H1 (cell line): ENCODE results near the gene KLHL28. TPM values are rescaled to one million over a fixed set of nuclear protein-coding genes. Genes with fewer than 3 reads are reported as not detected.

ENCODE experiments used
- CTCF ChIA-PET: fragments of 300-600 bp; sonication (Branson Sonifier 250); formaldehyde crosslinking; loops from one replicate; lab custom pipeline; 2021; ENCODE audit not compliant: partially characterized antibody; lab: Charles Lee
- POLR2A ChIA-PET: fragments of 300-600 bp; sonication (Branson Sonifier 250); formaldehyde crosslinking; loops from one replicate; lab custom pipeline; 2021; ENCODE audit warnings: inconsistent platforms; ENCODE audit not compliant: partially characterized antibody; lab: Charles Lee
- DNase-seq, 2 experiments: peaks; one replicate each; pipeline versions ENCODE4 v3.0.0 to v3.0.0-alpha.2; 2010 to 2022; ENCODE audit warnings: low spot score in 2 of 2, low read depth in 1 of 2, mixed read lengths in 1 of 2
- FAIRE-seq: peaks from 2 replicates; lab custom pipeline; 2011; peaks lifted over from hg19 to GRCh38; lab: Jason Lieb, UNC
- H2AFZ ChIP-seq: 2 replicates; pipeline ENCODE4 v1.8.1; 2012; ENCODE audit warnings: low read length, inconsistent platforms
- H2AK5ac ChIP-seq: 2 replicates; pipeline ENCODE4 v1.6.1; 2013; ENCODE audit warnings: low read depth, low read length
- H2BK120ac ChIP-seq: replicated peaks from 2 replicates; pipeline ENCODE3; 2013; ENCODE audit warnings: low read depth, low read length, inconsistent platforms
- H2BK12ac ChIP-seq: 2 replicates; pipeline ENCODE4 v1.6.1; 2013; ENCODE audit warnings: low read depth, low read length
- H2BK15ac ChIP-seq: 2 replicates; pipeline ENCODE4 v1.6.1; 2013; ENCODE audit warnings: low read length
- H2BK20ac ChIP-seq: 2 replicates; pipeline ENCODE4 v1.6.1; 2013; ENCODE audit warnings: low read length
- H2BK5ac ChIP-seq: 2 replicates; pipeline ENCODE4 v1.6.1; 2013; ENCODE audit warnings: low read depth, low read length
- H3K14ac ChIP-seq: 2 replicates; pipeline ENCODE4 v1.6.1; 2013; ENCODE audit warnings: inconsistent platforms; ENCODE audit not compliant: insufficient read length
- H3K18ac ChIP-seq: 2 replicates; pipeline ENCODE4 v1.6.1; 2013; ENCODE audit warnings: low read length; ENCODE audit errors: extremely low read depth
- H3K23ac ChIP-seq: 2 replicates; pipeline ENCODE4 v1.6.1; 2013; ENCODE audit warnings: inconsistent platforms; ENCODE audit not compliant: insufficient read length
- H3K23me2 ChIP-seq: 2 replicates; pipeline ENCODE4 v1.6.1; 2013; ENCODE audit warnings: low read depth, low read length
- H3K27ac ChIP-seq: 2 replicates; pipeline ENCODE4 v1.6.1; 2011; ENCODE audit warnings: low read depth, low read length, inconsistent platforms
- H3K27me3 ChIP-seq, 4 experiments: replicated peaks in 1 of 4; 1 replicate in 1 of 4; 2 replicates in 3 of 4; pipeline versions ENCODE4 v1.6.1 to v1.8.1; 2011 to 2013; ENCODE audit warnings: low read length in 3 of 4, mild to moderate bottlenecking in 3 of 4, inconsistent platforms in 2 of 4, mixed read lengths in 2 of 4, moderate library complexity in 1 of 4; ENCODE audit not compliant: control insufficient read depth in 3 of 4, insufficient read depth in 3 of 4; ENCODE audit errors: extremely low read depth in 1 of 4
- H3K36me3 ChIP-seq, 4 experiments: 2 replicates each; pipeline versions ENCODE4 v1.6.1 to v1.8.1; 2011 to 2013; ENCODE audit warnings: mild to moderate bottlenecking in 4 of 4, low read length in 3 of 4, moderate library complexity in 2 of 4, control low read depth in 1 of 4, inconsistent platforms in 1 of 4; ENCODE audit not compliant: insufficient read depth in 4 of 4, control insufficient read depth in 2 of 4
- H3K4ac ChIP-seq: replicated peaks from 2 replicates; pipeline ENCODE3; 2013; ENCODE audit warnings: low read length, low read depth, mixed read lengths, inconsistent platforms; ENCODE audit not compliant: insufficient read length
- H3K4me1 ChIP-seq, 4 experiments: replicated peaks in 1 of 4; 1 replicate in 1 of 4; 2 replicates in 3 of 4; pipeline versions ENCODE4 v1.6.1 to v1.8.1; 2011 to 2013; ENCODE audit warnings: low read length in 3 of 4, inconsistent platforms in 2 of 4, mixed read lengths in 1 of 4; ENCODE audit not compliant: insufficient read depth in 4 of 4, control insufficient read depth in 3 of 4
- H3K4me2 ChIP-seq, 2 experiments: 2 replicates each; pipeline versions ENCODE4 v1.6.1 to v1.8.1; 2011 to 2013; ENCODE audit warnings: low read depth in 2 of 2, low read length in 2 of 2, control low read depth in 1 of 2, inconsistent platforms in 1 of 2, mild to moderate bottlenecking in 1 of 2; ENCODE audit not compliant: insufficient read depth in 1 of 2
- H3K4me3 ChIP-seq, 4 experiments: fragments of 200-600, 300-600 bp in 1 of 4; sonication (generic), shearing (Covaris generic), sonication (Bioruptor Twin) in 1 of 4; 2 replicates each; pipeline versions ENCODE4 v1.5.1 to v1.8.1; 2011 to 2016; ENCODE audit warnings: low read length in 4 of 4, low read depth in 3 of 4, control low read depth in 2 of 4, inconsistent platforms in 2 of 4, mild to moderate bottlenecking in 2 of 4, mixed read lengths in 1 of 4, moderate library complexity in 1 of 4; ENCODE audit not compliant: insufficient read depth in 2 of 4; ENCODE audit errors: extremely low read depth in 1 of 4
- H3K56ac ChIP-seq: replicated peaks from 2 replicates; pipeline ENCODE3; 2013; ENCODE audit warnings: low read depth, mild to moderate bottlenecking, mixed read lengths, low read length, inconsistent platforms; ENCODE audit not compliant: insufficient read length
- H3K79me1 ChIP-seq: 2 replicates; pipeline ENCODE4 v1.6.1; 2013; ENCODE audit warnings: low read depth, low read length, control low read depth
- H3K79me2 ChIP-seq, 2 experiments: 2 replicates each; pipeline versions ENCODE4 v1.6.1 to v1.8.1; 2012 to 2013; ENCODE audit warnings: low read length in 2 of 2, mild to moderate bottlenecking in 2 of 2, inconsistent platforms in 1 of 2; ENCODE audit not compliant: insufficient read depth in 2 of 2, control insufficient read depth in 1 of 2
- H3K9ac ChIP-seq, 4 experiments: replicated peaks in 1 of 4; 1 replicate in 1 of 4; 2 replicates in 3 of 4; pipeline versions ENCODE4 v1.6.1 to v1.8.1; 2011 to 2013; ENCODE audit warnings: low read depth in 3 of 4, low read length in 3 of 4, control low read depth in 2 of 4, mild to moderate bottlenecking in 2 of 4, moderate library complexity in 2 of 4, inconsistent platforms in 1 of 4; ENCODE audit errors: extremely low read depth in 1 of 4
- H3K9me3 ChIP-seq, 2 experiments: 2 replicates each; pipeline versions ENCODE4 v1.6.1 to v1.8.1; 2012 to 2013; ENCODE audit warnings: mild to moderate bottlenecking in 2 of 2, moderate library complexity in 2 of 2, control low read depth in 1 of 2, inconsistent platforms in 1 of 2, low read depth in 1 of 2, low read length in 1 of 2, mixed read lengths in 1 of 2; ENCODE audit not compliant: insufficient read depth in 2 of 2
- H4K20me1 ChIP-seq, 2 experiments: replicated peaks in 1 of 2; 2 replicates each; pipeline versions ENCODE3 to v1.8.1; 2011 to 2013; ENCODE audit warnings: inconsistent platforms in 2 of 2, low read length in 2 of 2, mild to moderate bottlenecking in 1 of 2; ENCODE audit not compliant: insufficient read depth in 2 of 2, control insufficient read depth in 1 of 2
- H4K5ac ChIP-seq: 2 replicates; pipeline ENCODE4 v1.6.1; 2013; ENCODE audit warnings: low read length, low read depth, mixed read lengths, inconsistent platforms; ENCODE audit not compliant: insufficient read length
- H4K8ac ChIP-seq: 2 replicates; pipeline ENCODE4 v1.8.0; 2013; ENCODE audit warnings: mild to moderate bottlenecking, moderate library complexity, low read length, inconsistent platforms; ENCODE audit not compliant: insufficient read depth; ENCODE audit errors: extremely low read depth
- H4K91ac ChIP-seq: replicated peaks from 2 replicates; pipeline ENCODE3; 2013; ENCODE audit warnings: low read length, mixed read lengths, inconsistent platforms; ENCODE audit not compliant: insufficient read length
- ASH2L ChIP-seq: fragments of 200-600, 300-600 bp; sonication (generic); IDR thresholded peaks from one replicate; pipeline ENCODE4 v1.7.1; 2017; ENCODE audit warnings: low read length
- CTCF ChIP-seq, 3 experiments: IDR thresholded peaks; 1 replicate in 2 of 3; 2 replicates in 1 of 3; pipeline versions ENCODE4 v1.5.1 to v1.6.1; 2011; ENCODE audit warnings: low read length in 3 of 3, mild to moderate bottlenecking in 3 of 3, inconsistent platforms in 2 of 3, low read depth in 1 of 3, moderate library complexity in 1 of 3; ENCODE audit not compliant: insufficient read depth in 1 of 3; ENCODE audit errors: control extremely low read depth in 1 of 3
- KDM4A ChIP-seq: IDR thresholded peaks from one replicate; pipeline ENCODE4 v1.7.1; 2012; ENCODE audit warnings: low read depth, mild to moderate bottlenecking, moderate library complexity, low read length, inconsistent platforms; ENCODE audit not compliant: severe bottlenecking
- KDM5A ChIP-seq: fragments of 200-600 bp; IDR thresholded peaks from 2 replicates; pipeline ENCODE4 v1.7.1; 2012; ENCODE audit warnings: mild to moderate bottlenecking, low read length, inconsistent platforms, mixed read lengths
- POLR2AphosphoS5 ChIP-seq: IDR thresholded peaks from 2 replicates; pipeline ENCODE4 v1.6.1; 2011; ENCODE audit warnings: low read depth, low read length
- RAD21 ChIP-seq, 2 experiments: IDR thresholded peaks in 1 of 2; conservative IDR thresholded peaks in 1 of 2; 2 replicates each; pipeline ENCODE4 v1.6.1; 2011; ENCODE audit warnings: low read depth in 2 of 2, low read length in 2 of 2, improper control_type of control experiment in 1 of 2, inconsistent platforms in 1 of 2, mild to moderate bottlenecking in 1 of 2, moderate library complexity in 1 of 2
- SP4 ChIP-seq: IDR thresholded peaks from 2 replicates; pipeline ENCODE4 v1.6.1; 2012; ENCODE audit warnings: low read length, inconsistent platforms
- SUZ12 ChIP-seq: fragments of 200-600 bp; sonication (generic); IDR thresholded peaks from 2 replicates; pipeline ENCODE4 v1.6.1; 2012; ENCODE audit warnings: mild to moderate bottlenecking, inconsistent platforms, low read length, moderate library complexity, mixed read lengths
- TBP ChIP-seq: IDR thresholded peaks from 2 replicates; pipeline ENCODE4 v1.6.1; 2011; ENCODE audit warnings: low read depth, low read length, improper control_type of control experiment
- WGBS, 2 experiments: shearing (Covaris generic) in 1 of 2; methylation state at CpG; one replicate each; pipeline versions ENCODE4 v1.1.6 to v1.1.7; 2013 to 2015; ENCODE audit warnings: low lambda C conversion rate in 2 of 2, mixed read lengths in 2 of 2, inconsistent platforms in 1 of 2, low coverage in 1 of 2, missing lambda C conversion rate in 1 of 2; ENCODE audit not compliant: insufficient replicate concordance in 2 of 2, insufficient coverage in 1 of 2, insufficient read length in 1 of 2; ENCODE audit errors: extremely low coverage in 1 of 2, missing lambda C conversion rate in 1 of 2; 5-methylcytosine and 5-hydroxymethylcytosine counted together
- polyA plus RNA-seq, 7 experiments: library from polyadenylated mRNA; depleted of rRNA in 3 of 7; stranded (reverse) in 5 of 7; unstranded in 2 of 7; fragments of >200 nt in 5 of 7; fragments of 200-250 nt in 2 of 7; gene quantifications; 1 replicate in 5 of 7; 2 replicates in 1 of 7; 4 replicates in 1 of 7; pipeline versions ENCODE4 v1.2.1 to v1.2.3, GENCODE V29; 2011 to 2013; ENCODE audit warnings: missing spikeins in 2 of 7, mixed read lengths in 2 of 7
- total RNA-seq: library from RNA; stranded (reverse); fragmentation: NEBNext Ultra II Directional; extraction: Animal tissue kit (Norgen Biotek cat#: 25700); gene quantifications from 2 replicates; pipeline ENCODE4 v1.2.1, GENCODE V29; 2021

KLHL28 gene
- total and polyA plus RNA-seq, 2 of the 8 experiments (the other 6 are each of a cell fraction or from before 2014, with no cell fraction given): 3.3 to 10.5 TPM

- H3K4me1 ChIP-seq: no peaks in the 10 kb centered on the region
- CTCF ChIA-PET: no interaction called here
- H3K9me3 ChIP-seq: 0 out of 4 replicates have a peak, but pooled peaks cover 0 to 4% of the 10 kb centered on the region in 2 experiments
- H3K4me3 ChIP-seq: no peak overlapping the region
- DNase-seq: no peak
- H3K4ac ChIP-seq: no peak overlapping the region
- no peak overlapping the region for H3K14ac ChIP-seq
- peaks cover 0 to 12% (median 5%) of the 10 kb centered on the region in 4 experiments; a peak in 5 of 8 replicates for H3K36me3 ChIP-seq
- no peak overlapping the region for H2BK120ac ChIP-seq
- H3K23me2 ChIP-seq: no peaks in the 10 kb centered on the region; the same call in 1 of the 2 replicates
- no peak overlapping the region for H3K18ac ChIP-seq
- H2AFZ ChIP-seq: no peak overlapping the region
- no peak overlapping the region for H3K56ac ChIP-seq
- no peak overlapping the region for H3K27ac ChIP-seq
- no peaks in the 10 kb centered on the region; a peak in 1 of 4 replicates for H3K79me2 ChIP-seq
- no peak overlapping the region for H2AK5ac ChIP-seq
- no peak overlapping the region for H2BK12ac ChIP-seq
- H3K23ac ChIP-seq: no peak overlapping the region
- H3K4me2 ChIP-seq: no peak overlapping the region
- FAIRE-seq: no peak
- H2BK5ac ChIP-seq: no peak overlapping the region
- no peaks in the 10 kb centered on the region for H3K79me1 ChIP-seq
- TF ChIP-seq TBP (no peak), CTCF (IDR thresholded peaks at IDR 0.05; ENCODE audit: control extremely low read depth in 1 of 3, insufficient read depth in 1 of 3, low read depth in 1 of 3, low read length in 3 of 3) (no peak), KDM5A (no peak), POLR2AphosphoS5 (no peak), SUZ12 (no peak), RAD21 (IDR thresholded peaks at IDR 0.05 in 1 of 2, conservative IDR thresholded peaks at IDR 0.05 in 1 of 2; ENCODE audit: low read depth in 2 of 2, low read length in 2 of 2) (no peak), ASH2L (no peak), SP4 (no peak), KDM4A (no peak)
- TF ChIP-seq, all 59 proteins: peak for 0
- no peak overlapping the region for H3K9ac ChIP-seq
- POLR2A ChIA-PET: no interaction called here
- WGBS, 2 experiments: 79% methylated on average over 1 of the region's 1 CpG; no CpG with 5 or more reads in 1 of the 2 experiments
- H4K20me1 ChIP-seq: no peaks in the 10 kb centered on the region
- no peak overlapping the region for H4K5ac ChIP-seq
- H2BK20ac ChIP-seq: no peak overlapping the region
- H4K8ac ChIP-seq: no peak overlapping the region
- H3K27me3 ChIP-seq: no peaks in the 10 kb centered on the region
- no peak overlapping the region for H2BK15ac ChIP-seq
- H4K91ac ChIP-seq: no peak overlapping the region
These were observed 19.3 kb downstream of the KLHL28 start for GRCh38 chr14:44942436-44942835.
